22Rv1 (cell line): ENCODE results near the gene MYLK.

ENCODE experiments used
- H3K27ac ChIP-seq: fragments of 450-650 bp; 2 replicates; pipeline ENCODE4 v1.5.1; 2017
- ZFX ChIP-seq: fragments of 450-650 bp; IDR thresholded peaks from 2 replicates; pipeline ENCODE4 v1.6.1; 2017; ENCODE audit warnings: antibody characterized with exemption, borderline replicate concordance
- TF ChIP-seq, protein P1 (sequence below): fragments of 450-650 bp; IDR thresholded peaks from 2 replicates; pipeline ENCODE4 v1.5.1; 2017; ENCODE audit warnings: mild to moderate bottlenecking

Gene MYLK

DNA sequence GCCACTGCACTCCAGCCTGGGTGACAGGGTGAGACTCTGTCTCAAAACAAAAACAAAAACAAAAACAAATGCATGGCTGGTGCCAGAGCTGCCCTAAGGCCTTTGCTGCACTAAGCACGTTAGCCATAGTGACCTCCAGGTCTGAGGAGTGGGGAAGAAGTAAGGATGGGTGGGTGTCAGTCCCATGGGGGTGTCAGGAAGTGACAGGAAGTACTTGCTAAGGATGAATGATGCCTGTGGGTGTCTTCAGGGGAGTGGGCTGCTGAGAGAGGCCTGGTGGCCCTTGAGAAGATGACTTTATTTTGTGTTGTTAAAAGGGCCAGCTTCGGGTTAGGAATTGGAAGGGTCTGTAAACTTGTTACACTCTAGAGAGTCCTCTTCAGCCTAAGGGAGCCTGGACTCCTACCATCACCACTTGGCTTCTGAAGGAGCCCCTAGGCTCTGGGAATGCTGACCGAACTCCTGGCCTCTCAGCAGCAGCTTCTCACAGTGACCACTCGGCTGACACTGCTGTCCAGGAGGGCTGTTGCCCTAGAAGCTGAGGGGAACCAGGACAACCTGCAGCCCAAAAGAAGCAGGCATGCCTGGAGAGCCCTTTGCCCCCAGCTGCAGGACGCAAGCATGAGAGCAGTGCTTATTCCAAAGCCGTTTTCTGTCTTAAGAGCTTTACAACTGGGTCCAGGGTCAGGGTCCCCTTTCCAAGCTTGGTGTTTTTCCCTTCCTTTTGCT lies 116.4 kb downstream of the MYLK start:
- H3K27ac ChIP-seq = no peak overlapping the region
- TF ChIP-seq, protein P1, sequence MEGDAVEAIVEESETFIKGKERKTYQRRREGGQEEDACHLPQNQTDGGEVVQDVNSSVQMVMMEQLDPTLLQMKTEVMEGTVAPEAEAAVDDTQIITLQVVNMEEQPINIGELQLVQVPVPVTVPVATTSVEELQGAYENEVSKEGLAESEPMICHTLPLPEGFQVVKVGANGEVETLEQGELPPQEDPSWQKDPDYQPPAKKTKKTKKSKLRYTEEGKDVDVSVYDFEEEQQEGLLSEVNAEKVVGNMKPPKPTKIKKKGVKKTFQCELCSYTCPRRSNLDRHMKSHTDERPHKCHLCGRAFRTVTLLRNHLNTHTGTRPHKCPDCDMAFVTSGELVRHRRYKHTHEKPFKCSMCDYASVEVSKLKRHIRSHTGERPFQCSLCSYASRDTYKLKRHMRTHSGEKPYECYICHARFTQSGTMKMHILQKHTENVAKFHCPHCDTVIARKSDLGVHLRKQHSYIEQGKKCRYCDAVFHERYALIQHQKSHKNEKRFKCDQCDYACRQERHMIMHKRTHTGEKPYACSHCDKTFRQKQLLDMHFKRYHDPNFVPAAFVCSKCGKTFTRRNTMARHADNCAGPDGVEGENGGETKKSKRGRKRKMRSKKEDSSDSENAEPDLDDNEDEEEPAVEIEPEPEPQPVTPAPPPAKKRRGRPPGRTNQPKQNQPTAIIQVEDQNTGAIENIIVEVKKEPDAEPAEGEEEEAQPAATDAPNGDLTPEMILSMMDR = no peak

DNA sequence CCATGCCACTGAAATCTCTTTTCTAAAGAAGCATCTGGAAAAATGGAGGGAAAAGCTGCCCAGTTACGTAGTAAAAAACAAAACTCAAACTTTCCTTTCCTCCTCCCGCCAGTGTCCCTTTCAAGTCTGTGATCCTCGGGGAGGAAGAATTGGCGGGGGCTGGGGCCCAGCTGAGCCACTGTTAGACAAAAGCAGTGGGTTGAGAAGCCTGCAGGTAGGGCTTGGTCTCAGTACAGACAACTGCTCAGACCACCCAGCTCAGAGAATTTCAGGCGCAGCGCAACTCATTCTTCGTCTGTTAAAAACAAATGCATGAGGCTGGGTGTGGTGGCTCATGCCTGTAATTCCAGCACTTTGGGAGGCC lies 117.1 kb downstream of the MYLK start:
- TF ChIP-seq, protein P1 = no peak
- no peak for TF ChIP-seq ZFX
- no peak overlapping the region for H3K27ac ChIP-seq

DNA sequence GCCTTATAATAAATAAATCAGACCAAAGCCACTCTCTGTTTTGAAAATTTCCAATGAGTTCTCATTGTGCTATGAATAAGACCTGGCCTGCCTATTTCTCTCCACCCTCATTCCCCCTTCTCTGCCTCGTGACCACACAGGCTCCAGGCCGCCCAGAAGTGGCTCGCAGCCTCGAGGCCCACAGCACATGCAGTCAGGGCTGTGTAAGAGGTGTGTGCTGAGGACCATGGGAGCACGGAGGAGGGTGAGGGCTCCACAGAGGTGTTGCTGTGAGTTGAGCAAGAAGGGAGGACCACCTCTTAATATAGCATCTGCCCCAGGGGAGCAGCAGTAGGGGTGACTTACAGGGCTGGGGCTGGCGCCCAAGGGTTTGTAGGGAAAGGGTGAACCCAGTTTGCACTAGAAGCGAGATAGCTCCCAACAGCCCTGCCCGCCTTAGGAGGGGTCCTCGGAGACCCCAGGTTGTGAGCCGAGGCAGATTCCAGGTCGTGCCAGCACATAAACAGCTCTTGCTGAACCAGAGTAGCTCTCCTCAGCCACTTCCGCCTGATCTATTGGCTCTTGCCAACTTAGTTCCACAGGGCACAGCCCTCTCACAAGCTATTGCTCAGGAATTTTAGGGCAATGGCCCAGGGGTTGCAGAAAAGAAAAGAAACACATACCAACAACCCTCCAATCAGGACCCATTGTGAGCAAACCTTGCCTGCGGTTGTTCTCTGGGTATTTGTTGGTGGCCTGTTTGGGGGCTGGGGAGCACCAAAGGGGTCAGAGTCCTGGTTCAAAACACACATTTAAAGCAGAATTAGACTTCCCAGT lies 117.7 kb downstream of the MYLK start:
- no peak overlapping the region for H3K27ac ChIP-seq
- TF ChIP-seq, protein P1 = no peak
- no peak for TF ChIP-seq ZFX

DNA sequence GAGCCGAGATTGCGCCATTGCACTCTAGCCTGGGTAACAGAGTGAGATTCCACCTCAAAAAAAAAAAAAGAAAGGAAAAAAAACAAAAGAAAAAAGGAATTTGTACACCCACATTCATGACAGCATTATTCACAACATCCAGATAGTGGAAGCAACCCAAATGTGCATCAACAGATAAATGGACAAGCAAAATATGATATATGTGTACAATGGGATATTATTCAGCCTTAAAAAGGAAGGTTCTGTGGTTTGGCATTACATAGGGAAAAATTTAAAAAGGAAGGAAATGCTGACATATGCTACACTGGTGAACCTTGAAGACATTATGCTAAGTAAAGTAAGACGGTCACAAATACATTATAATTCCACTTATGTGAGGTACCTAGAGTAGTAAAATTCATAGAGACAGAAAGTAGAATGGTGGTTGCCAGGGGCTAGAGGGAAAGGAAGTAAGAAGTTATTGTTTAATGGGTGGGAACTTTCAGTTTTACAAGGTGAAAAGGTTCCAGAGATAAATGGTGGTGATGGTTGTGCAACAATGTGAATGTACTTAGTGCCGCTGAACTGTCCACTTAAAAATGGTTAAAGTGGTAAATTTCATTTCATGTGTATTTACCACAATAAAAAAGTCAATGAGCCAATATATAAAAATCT lies 118.5 kb downstream of the MYLK start:
- no peak overlapping the region for H3K27ac ChIP-seq
- TF ChIP-seq, protein P1 = no peak
- no peak for TF ChIP-seq ZFX

DNA sequence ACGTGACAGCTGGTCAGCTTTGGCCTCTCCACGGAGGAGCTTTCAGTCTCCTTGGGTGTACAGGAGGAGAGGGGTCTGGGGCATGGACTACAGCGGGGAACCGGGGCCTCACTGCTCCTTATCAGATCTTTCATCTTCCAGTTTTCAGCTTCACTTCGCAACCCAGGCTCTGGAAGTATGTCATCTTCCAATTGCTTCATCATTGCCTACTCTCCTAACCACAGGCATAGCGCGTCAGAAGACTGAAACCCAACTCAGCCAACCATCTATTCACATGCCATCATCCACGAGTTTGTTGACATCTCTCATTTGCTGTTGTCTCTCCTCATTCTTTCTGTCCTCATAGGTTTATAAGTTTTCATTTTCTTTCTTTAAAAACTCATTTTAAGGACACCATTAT lies 119.5 kb downstream of the MYLK start:
- H3K27ac ChIP-seq = no peak overlapping the region
- TF ChIP-seq, protein P1 = no peak
- no peak for TF ChIP-seq ZFX

DNA sequence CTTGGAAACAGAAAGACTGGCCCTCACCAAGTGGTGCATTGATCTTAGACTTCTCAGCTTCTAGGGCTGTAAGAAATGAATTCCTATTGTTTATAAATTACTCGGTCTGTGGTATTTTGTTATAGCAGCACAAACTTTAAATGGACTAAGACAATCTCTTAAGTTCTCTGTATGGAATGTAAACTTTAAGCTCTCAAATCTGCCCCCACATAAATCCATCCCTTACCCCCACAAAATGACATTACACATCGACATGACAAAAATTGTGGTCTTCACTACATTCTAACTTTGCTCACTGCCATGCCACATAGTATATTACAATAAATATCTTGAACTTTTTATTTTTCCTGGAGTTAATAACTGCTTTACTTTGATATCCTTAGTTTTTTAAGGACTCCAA lies 121.3 kb downstream of the MYLK start:
- TF ChIP-seq, protein P1 = no peak
- no peak for TF ChIP-seq ZFX
- no peak overlapping the region for H3K27ac ChIP-seq

DNA sequence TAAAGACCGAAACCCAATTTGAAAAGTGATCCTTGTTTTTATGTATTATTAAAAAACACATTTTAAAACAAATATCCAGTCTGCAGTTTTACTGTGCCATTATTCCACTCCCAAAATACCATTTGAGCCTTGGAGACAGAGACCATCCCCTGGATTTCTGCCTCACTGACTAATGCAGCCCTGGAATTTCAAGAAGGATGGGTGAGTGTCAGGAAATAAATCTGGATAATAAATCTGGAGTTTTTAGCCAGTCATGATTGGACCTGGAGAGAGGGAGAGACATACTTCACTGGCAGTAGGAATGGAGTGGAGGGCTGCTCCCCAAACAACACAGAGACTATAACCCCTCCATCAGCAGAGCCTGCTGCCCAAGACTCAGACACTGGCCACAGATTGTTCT lies 123.3 kb downstream of the MYLK start:
- no peak overlapping the region for H3K27ac ChIP-seq
- TF ChIP-seq ZFX = no peak
- TF ChIP-seq, protein P1 = no peak
